Vagina (tissue), 2 donors: ENCODE data around the gene WDR62. TPM values are rescaled to one million over a fixed set of nuclear protein-coding genes. Genes with fewer than 3 reads are reported as not detected.

ENCODE experiments used
- DNase-seq, 2 donors: peaks; one replicate each; pipeline ENCODE4 v3.0.0-alpha.2; 2017; ENCODE audit errors: extremely low spot score in 2 of 2
- H3K27ac ChIP-seq: fragments of 200-600 bp; sonication (generic); one replicate; pipeline ENCODE4 v1.5.1; 2019
- H3K27me3 ChIP-seq: fragments of 200-600 bp; sonication (generic); one replicate; pipeline ENCODE4 v1.5.1; 2019
- H3K36me3 ChIP-seq, 2 donors: fragments of 200-600 bp; sonication (generic); one replicate each; pipeline ENCODE4 v1.5.1; 2017 to 2019
- H3K4me1 ChIP-seq: fragments of 200-600 bp; sonication (generic); one replicate; pipeline ENCODE4 v1.5.1; 2019
- H3K4me3 ChIP-seq, 2 donors: fragments of 200-600 bp; sonication (generic); 1 replicate in 1 of 2; 2 replicates in 1 of 2; pipeline ENCODE4 v1.5.1; 2016 to 2019
- H3K9me3 ChIP-seq: fragments of 200-600 bp; sonication (generic); one replicate; pipeline ENCODE4 v1.5.1; 2019
- POLR2A ChIP-seq, 2 donors: fragments of 450-650 bp; IDR thresholded peaks; one replicate each; pipeline ENCODE4 v1.6.1; 2017; ENCODE audit warnings: antibody characterized with exemption in 2 of 2, mild to moderate bottlenecking in 2 of 2, moderate library complexity in 2 of 2
- POLR2AphosphoS5 ChIP-seq, 2 donors: sonication (generic); formaldehyde crosslinking; IDR thresholded peaks; one replicate each; pipeline ENCODE4 v1.9.0; 2017; ENCODE audit warnings: antibody characterized with exemption in 2 of 2, mild to moderate bottlenecking in 2 of 2, low read depth in 1 of 2; ENCODE audit not compliant: insufficient read depth in 1 of 2
- intact Hi-C: fragments of 100-400 bp; cut with DNase I; formaldehyde crosslinking; loops from one replicate; pipeline ENCODE4 v1.15.1; 2023
- total RNA-seq: library from RNA; depleted of rRNA; stranded (reverse); fragments of >200 nt; gene quantifications from one replicate; pipeline ENCODE4 v1.2.3, GENCODE V29; 2016
- TF ChIP-seq, protein P1 (sequence below), 3 experiments: fragments of 450-650 bp in 2 of 3; fragments of 200-600 bp in 1 of 3; sonication (generic) in 1 of 3; IDR thresholded peaks; one replicate each; pipeline ENCODE4 v1.5.1; 2017 to 2019; ENCODE audit warnings: antibody characterized with exemption in 3 of 3, mild to moderate bottlenecking in 2 of 3, moderate library complexity in 2 of 3

The WDR62 gene
- 2.5 TPM for total RNA-seq

DNA sequence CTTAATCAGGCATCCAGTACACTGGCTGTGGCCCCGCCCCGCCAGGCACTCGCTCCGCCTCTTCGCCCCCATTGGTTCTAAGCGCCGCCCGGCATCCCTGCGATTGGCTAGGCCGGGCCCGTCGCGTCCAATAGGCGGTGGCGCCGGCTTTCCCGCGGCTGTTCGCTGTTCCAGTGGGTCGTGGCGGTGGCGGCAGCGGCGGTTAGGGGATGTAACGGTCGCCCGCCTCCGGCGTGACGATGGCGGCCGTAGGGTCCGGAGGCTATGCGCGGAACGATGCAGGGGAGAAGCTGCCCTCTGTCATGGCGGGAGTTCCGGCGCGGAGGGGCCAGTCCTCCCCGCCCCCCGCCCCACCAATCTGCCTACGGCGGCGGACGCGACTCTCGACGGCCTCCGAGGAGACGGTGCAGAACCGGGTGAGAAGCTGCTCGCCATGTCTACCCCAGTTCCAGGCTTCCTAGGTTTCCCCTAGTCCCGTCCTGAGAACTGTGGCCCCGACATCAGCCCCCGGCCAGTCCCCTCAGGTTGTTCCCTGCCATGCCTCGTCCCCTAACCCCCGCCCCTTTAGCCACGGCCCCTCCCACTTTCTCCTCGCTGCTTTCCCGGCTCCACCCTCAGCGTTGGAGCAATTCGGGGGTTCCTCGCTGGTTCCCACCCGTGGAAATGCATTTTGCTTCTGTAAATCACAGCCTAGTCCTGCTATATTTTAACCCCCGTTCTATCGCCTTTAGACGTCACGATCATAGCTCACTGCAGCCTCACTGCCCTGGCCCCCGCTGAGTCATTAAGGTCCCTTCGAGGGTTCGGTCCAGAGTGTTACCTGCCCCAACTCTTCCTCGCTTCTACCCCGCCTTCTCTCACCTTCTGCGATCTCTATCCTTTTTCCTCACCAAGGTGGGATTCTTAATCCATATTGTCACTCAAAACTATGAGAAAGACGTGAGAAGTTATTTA, at the start of gene WDR62:
WDR62 (plus strand) TSS at position 165 of the 954 bp plus-strand sequence; CDS start at position 240, 75 bp downstream.
- TF ChIP-seq POLR2A (IDR thresholded peaks at IDR 0.05): no peak
- no peak for TF ChIP-seq POLR2AphosphoS5 (IDR thresholded peaks at IDR 0.05; ENCODE audit: insufficient read depth in 1 of 2, low read depth in 1 of 2)
- TF ChIP-seq, protein P1, sequence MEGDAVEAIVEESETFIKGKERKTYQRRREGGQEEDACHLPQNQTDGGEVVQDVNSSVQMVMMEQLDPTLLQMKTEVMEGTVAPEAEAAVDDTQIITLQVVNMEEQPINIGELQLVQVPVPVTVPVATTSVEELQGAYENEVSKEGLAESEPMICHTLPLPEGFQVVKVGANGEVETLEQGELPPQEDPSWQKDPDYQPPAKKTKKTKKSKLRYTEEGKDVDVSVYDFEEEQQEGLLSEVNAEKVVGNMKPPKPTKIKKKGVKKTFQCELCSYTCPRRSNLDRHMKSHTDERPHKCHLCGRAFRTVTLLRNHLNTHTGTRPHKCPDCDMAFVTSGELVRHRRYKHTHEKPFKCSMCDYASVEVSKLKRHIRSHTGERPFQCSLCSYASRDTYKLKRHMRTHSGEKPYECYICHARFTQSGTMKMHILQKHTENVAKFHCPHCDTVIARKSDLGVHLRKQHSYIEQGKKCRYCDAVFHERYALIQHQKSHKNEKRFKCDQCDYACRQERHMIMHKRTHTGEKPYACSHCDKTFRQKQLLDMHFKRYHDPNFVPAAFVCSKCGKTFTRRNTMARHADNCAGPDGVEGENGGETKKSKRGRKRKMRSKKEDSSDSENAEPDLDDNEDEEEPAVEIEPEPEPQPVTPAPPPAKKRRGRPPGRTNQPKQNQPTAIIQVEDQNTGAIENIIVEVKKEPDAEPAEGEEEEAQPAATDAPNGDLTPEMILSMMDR (IDR thresholded peaks at IDR 0.05): no peak
- intact Hi-C loops: loop anchor here (5.0 to 10.0 kb wide), 2 partner anchors 58 to 60 kb away; partner anchors contain the start of genes OVOL3, POLR2I, SDHAF1 and TBCB
- Histone ChIP-seq H3K4me3 (peak within 1 kb of the TSS; percentile 54 to 63), H3K9me3 (no peaks in the 10 kb centered on the region), H3K27me3 (no peaks in the 10 kb centered on the region), H3K36me3 (no peaks in the 10 kb centered on the region), H3K27ac (peak within 1 kb of the TSS; percentile 94), H3K4me1 (peaks cover 25% of the 10 kb centered on the region)
- no peak for DNase-seq

DNA sequence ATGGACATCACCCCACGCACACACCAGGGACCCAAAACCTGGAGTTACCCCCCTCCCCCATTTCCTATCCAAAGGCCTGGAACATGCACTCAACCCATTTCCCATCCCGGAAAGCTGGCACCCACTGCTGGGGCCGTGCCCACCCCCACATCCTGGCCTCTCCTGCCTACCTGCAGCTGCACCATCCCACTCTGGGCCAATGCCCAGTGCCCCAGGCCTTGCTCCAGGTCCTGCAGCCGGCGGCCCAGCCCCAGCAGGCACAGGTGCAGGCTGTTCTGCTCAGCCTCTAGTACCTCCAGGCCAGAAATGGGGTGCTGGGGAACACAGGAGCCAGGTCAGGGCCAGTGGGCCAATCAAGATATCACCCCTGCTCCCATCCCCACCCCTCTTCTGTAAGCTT, 47.7 kb upstream of the WDR62 start:
- no peak for DNase-seq
- peaks cover 0 to 5% of the 10 kb centered on the region in 2 donors for H3K36me3 ChIP-seq
- no peak overlapping the region for H3K4me3 ChIP-seq
- TF ChIP-seq POLR2AphosphoS5 (IDR thresholded peaks at IDR 0.05; ENCODE audit: insufficient read depth in 1 of 2, low read depth in 1 of 2): no peak
- no peak for TF ChIP-seq POLR2A (IDR thresholded peaks at IDR 0.05)
- TF ChIP-seq, protein P1 (IDR thresholded peaks at IDR 0.05): no peak
- no peaks in the 10 kb centered on the region for H3K27me3 ChIP-seq
- peaks cover 17% of the 10 kb centered on the region for H3K4me1 ChIP-seq
- H3K27ac ChIP-seq: no peak overlapping the region
- H3K9me3 ChIP-seq: no peaks in the 10 kb centered on the region
- intact Hi-C loops: no loop called here

DNA sequence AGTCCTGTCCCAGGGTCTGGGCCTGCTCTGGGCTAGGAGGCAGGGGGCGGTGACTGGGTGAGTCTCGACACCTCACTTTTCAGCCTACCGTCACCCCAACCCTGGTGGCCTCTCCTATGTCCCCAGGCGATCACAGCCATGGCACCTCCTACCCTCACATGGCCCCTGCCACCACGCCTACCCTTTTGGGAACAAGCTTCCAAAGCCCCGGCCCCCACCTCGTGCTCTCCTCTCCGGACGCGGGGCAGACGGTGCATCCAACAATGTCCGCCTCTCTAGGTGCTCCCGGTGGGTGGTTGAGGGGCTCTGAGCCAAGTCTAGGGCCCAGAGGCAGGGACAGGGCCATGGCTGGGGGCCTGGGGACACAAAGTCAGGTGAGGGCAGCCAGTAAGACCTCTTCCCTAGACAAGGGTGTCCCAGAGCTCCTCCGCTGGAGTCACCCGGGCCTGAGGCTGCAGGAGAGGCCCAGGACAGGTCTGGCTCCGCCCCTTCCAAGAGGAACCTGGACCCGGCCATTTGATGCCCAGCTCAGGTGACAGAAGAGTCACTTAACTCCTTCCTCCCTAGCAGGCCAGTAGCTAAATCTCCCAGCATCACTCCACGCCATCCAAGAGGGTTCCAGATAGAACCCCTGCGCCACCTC, 46.2 kb upstream of the WDR62 start, which contains the start of gene SYNE4:
SYNE4 (minus strand) TSS at position 478 of the 643 bp plus-strand sequence; CDS start at position 346, 132 bp downstream.
- Histone ChIP-seq H3K27me3 (no peaks in the 10 kb centered on the region), H3K9me3 (no peaks in the 10 kb centered on the region), H3K4me3 (peak within 1 kb of the TSS; percentile 43 to 49), H3K4me1 (peaks cover 22% of the 10 kb centered on the region), H3K27ac (peak within 1 kb of the TSS; percentile 53), H3K36me3 (peaks cover 0 to 5% of the 10 kb centered on the region in 2 donors)
- intact Hi-C loops: no loop called here
- TF ChIP-seq POLR2A (IDR thresholded peaks at IDR 0.05) (no peak), POLR2AphosphoS5 (IDR thresholded peaks at IDR 0.05; ENCODE audit: insufficient read depth in 1 of 2, low read depth in 1 of 2) (no peak)
- TF ChIP-seq, protein P1 (IDR thresholded peaks at IDR 0.05): no peak
- no peak for DNase-seq

GRCh38 chr19:36009220-36009619, 45.5 kb upstream of the WDR62 start:
- DNase-seq: no peak

More at GRCh38 chr19:36009220-36009619, 45.5 kb upstream of the WDR62 start:
- Histone ChIP-seq H3K27me3 (no peaks in the 10 kb centered on the region), H3K9me3 (no peaks in the 10 kb centered on the region), H3K36me3 (no peaks in the 10 kb centered on the region), H3K4me1 (peaks cover 26% of the 10 kb centered on the region), H3K4me3 (peak overlapping the region; percentile 43 to 49), H3K27ac (peak overlapping the region; percentile 53)
- intact Hi-C loops: no loop called here
- TF ChIP-seq POLR2AphosphoS5 (IDR thresholded peaks at IDR 0.05; ENCODE audit: insufficient read depth in 1 of 2, low read depth in 1 of 2): peak in 1 of 2 donors; percentile 39
- TF ChIP-seq, protein P1 (IDR thresholded peaks at IDR 0.05): no peak
